CD4-positive, alpha-beta T cell treated with Interleukin-15 for 1 hour (primary cell): ENCODE measurements around the gene VSIG8.

Source experiments
- DNase-seq: peaks from one replicate; pipeline ENCODE4 v3.0.0-alpha.2; 2020

VSIG8 gene

DNA sequence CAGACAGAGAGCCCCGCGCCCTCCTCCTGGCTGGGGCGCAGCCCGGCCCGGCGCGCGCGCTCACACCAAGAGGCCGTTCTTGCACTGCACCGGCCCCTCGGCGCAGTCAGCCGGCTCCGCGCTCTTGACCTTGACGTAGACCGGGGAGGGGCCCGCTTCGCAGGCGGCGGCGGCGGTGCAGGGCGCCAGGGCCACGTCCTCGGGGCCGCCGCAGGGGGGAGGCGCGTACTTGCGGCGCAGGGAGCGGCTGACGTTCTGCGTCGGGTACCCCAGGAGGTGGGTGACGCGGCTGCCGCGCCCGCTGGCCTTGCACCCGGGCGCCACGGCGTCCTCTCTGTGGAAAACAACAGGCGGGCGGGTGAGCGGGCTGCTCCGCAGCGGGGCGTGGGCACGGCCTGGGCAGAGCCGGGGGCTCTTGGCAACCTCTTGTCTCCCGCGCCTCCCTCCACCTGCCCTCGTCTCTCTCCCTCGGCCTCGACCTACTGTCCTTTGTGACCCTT, 7.7 kb downstream of the VSIG8 start:
- DNase-seq, result peak; percentile 79

DNA sequence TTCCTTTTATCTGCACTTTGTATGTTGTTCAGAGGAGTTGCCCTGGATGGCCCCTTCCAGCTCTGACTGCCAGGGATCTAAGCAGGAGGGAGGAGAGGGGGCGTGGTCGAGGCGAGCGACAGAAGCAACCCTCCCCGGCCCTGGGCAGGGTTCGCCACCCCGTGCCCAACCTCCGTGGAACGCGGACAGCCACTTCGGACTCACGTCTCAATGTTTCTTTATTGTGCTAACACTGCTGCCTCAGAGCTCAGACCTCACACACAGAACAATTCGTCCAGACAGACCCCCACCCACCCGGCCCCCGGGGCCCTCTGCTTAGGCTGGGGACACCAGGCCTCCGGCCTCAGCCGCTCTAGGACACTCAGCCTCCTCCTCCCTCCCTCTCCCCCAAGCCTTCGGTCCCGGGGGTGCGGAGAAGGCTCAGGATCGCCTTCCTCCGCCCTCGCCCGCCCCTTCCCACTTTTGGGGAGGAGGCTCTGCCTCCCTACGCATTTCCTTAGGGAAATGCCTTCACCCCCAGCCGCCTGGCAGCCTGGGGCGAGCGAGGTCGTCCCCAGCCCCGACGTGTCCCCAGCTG, 8.3 kb downstream of the VSIG8 start:
- no peak for DNase-seq

DNA sequence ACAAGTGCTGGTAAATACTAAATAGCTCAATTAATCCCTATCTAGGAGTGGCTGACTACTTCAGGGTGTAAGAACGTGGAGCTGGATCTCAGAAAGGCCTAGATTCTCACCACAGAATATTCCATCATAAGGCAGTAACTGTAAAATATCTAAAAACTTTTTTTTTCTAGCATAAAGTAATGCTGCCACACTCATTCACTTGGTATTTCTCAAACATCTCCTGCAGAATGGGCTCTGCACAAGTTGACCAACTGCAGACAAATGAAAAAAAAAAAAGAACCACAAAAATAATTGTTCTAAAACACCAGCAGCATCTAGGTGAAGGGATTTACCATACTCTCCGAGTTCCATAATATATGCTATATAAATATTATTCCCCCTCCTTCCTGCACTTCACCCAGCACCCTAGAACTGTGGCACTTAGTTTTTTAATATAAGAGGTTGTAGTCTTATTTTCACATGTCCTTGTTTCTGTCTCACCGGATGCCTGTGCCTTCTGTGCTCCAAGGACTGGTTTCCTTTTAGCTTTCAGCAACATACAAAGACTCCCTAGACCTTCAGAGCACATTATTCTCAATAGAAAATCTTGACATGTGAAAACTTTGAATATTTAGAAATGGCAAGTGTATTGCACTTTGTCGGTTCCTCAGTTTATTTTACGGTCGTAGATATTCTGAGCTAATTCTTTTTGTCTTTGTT, 8.9 kb downstream of the VSIG8 start:
- no peak for DNase-seq

DNA sequence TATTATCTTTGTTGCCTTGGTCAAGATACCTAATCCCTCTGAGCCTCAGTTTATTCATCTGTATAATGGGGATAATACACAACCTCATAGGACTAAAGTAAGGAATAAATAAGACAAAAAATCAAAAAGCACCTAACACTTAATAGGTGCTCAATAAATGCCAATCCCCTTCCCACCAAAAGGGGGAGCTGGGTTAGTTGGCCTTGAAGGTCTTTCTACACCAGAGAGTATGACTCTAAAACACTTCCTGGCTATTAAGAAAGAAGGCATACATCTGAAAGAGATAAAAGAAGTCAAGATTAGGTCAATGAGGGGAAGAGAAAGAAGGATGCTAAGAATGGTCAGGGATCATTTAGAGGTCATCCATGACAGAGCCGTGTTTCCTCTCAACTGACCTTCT, 11.1 kb downstream of the VSIG8 start:
- DNase-seq, result no peak

DNA sequence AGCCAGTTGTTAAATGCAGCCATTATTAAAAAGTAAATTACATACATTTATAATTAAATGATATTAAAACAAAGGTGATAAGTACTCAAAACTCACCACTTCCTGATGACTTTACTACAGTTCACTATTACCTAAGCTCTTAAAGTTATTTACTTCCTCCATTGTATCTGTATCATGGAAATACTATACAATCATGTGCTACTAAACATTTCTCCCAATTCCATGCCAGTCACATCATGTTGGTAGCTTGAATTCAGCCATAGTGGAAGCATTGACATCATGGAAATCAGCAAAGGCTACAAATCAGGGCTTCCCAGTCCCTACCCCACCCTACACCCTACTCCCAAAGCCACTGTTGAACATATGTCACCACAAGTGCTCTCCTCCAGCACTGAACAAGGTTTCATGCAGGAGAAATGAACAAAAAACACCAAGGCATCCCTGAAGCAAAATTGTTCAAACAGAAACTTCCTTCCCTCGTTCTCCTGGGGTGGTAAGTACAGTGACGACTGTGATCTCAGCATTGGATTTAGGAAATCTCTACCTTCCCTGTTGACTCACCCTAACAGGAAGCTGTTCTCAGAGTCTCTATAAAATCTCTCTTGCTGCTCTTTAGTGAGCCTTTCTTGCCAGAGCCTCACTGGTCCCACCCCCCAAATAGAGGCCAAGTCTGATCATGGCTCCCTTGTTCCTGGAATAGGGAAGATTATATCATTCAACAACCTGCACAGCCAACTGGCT, 12.7 kb downstream of the VSIG8 start:
- DNase-seq, result no peak

DNA sequence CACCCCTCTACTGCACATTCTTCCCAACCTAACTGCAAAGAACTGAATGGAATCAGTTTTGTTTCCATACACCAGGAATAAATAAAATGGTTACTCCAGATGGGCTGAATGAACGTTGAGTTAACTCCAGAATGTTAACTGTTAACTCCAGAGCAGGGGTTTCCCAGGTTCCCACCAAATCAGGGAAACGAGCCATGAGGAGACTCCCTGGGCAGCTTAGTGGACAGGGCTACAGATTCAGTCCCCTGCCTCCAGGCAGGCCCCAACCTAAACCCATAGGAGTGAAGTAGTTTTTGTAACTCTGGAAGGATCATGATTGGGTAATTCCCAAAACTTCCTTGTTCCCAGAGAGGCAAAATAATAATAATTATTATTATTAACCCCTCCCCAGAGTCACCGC, 14.1 kb downstream of the VSIG8 start:
- no peak for DNase-seq

DNA sequence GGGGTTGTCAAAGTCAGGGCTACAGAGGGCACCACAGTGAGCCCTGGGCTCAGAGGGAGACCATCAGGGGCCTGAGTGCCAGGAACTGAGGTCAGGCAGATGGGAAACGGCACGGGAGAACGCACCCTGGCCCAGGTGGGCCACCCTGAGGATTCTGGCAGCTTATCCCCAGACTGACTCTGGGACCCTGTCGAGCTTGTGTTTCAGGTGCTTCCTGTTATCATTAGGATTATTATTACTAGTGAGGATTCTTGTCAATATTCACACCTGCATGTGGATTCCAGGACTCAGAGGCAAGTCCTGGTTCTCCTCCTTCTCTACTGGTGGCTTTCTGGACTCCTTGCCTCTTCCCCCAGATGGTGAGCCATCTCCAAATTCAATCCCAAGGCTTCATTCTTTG, 15.2 kb downstream of the VSIG8 start:
- no peak for DNase-seq

DNA sequence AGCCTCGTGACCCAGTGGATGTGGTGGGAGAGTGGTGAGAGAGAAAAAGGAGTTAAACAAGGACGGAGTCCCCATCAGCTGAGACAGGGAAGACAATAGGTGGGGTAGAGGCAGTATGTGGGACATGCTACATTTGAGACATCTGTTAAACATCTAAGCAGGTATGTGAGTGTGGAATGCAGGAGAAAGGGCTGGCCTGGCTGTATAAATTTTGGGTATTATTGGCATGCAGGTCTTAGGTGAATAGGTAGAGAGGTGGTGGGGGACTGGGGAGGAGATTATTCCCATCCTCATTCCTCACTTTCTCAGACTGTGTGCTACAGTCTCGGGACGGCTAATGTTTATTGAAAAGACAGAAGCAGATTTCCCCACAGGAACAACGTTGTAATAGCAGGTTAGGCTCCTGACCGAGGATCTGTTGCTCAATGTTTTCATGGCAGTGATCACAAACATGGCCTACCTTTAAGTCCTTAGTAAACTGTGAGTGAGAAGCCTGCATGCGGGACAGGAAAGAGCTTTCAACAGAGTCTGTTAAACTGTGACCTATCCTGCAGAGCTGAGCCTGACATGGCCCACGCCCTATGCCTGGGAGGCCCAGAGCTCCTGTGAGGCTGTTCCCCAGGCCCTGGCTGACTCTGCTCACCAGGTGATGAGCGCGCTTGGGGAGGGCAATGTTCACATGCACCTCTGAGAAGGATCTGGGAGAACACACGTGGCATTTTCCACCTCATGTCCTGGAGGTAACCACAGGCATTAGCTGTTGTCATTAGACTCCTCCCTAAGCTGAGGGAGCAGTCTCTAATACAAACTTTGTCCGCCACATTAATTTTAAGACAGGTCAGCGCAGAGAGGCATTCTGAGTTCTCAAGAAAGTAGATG, 16.5 kb downstream of the VSIG8 start:
- DNase-seq, result no peak

DNA sequence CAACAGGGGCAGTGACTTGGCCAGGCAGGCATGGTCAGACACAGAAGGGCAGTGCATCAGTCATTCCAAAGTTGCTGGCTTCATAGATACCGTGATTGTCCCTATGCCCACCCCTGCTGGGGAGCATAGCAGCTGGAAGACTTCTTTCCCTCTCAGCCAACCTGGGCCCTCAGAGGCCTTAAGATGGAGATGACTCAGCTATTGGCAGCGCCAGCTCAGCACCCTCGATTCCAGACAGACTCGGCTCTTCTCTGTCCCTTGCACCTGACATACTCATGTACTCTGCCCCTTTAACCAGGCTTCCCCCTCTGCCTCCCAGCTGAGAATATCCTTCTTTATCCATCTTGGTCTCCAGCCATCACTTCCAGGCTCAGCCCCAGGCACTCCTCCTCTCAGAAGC, 19.0 kb downstream of the VSIG8 start:
- no peak for DNase-seq

DNA sequence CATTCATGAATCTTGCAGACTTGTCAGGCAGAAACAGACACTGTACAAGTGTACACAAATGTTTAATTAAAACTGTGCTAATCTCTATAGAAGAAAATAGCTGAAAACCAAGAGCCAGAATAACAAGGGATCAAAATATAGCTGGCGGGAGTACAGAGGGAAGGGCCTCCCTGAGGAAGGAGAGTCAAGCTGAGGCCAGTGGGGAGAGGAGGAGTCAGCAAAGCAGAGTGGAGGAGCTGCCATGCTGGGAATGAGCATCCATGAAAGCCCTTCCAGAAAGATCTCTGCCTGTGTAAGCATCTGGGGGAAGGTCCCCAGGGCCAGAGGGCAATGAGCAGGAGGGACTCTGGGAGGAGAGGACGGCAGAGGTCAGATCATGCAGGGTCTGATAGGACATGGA, 20.7 kb downstream of the VSIG8 start:
- DNase-seq, result no peak

DNA sequence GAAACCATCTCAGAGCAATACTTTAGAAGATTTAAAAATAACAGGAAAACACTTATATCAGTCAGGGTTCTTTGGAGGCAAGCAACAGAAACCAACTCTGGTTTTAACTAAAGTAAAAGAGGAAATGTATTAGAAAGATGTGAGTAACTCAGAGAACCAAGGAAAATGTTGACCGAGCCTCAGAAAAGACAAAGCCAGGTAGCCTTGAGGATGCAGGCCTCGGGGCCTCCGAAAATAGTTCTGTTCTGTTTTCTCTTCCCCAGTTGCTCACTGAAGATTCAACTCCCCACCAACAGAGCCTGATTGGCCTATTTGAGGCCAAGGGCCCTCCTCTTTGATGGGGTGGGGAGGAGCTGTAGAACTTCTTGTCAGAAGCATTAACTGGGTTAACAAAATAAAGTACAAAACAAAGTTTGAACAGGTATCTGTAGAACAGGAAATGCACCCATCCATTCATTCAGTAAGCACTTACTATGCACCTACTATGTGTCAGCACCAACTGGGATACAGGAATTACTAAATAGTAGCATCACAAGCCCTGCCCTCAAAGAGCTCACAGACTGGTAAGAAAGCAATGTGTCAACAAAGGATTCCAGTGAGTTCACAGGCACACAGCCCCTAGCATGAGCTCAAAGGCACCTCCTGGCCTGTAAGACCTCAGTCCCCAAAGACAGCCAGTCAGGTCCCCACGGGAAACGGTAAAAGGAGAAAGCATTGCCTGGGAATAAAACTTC, 23.2 kb downstream of the VSIG8 start:
- no peak for DNase-seq

DNA sequence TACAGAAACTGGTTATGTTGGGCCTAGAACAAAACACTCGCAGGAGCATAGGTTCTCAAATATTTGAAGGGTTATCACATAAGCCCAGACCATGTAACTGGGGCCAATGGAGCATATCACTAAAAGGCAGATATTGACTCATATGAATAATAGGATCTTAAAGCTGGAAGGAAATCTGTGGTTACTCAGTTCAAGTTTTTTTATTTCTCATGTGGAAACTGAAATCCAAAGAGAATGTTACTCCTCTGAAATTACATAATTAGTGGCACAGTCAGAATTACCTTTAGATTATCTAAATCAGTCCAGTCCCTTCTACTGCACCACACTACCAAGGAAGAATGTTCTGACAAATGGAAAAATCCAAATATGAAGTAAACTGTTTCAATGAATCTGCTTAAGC, 23.7 kb downstream of the VSIG8 start:
- DNase-seq, result no peak

DNA sequence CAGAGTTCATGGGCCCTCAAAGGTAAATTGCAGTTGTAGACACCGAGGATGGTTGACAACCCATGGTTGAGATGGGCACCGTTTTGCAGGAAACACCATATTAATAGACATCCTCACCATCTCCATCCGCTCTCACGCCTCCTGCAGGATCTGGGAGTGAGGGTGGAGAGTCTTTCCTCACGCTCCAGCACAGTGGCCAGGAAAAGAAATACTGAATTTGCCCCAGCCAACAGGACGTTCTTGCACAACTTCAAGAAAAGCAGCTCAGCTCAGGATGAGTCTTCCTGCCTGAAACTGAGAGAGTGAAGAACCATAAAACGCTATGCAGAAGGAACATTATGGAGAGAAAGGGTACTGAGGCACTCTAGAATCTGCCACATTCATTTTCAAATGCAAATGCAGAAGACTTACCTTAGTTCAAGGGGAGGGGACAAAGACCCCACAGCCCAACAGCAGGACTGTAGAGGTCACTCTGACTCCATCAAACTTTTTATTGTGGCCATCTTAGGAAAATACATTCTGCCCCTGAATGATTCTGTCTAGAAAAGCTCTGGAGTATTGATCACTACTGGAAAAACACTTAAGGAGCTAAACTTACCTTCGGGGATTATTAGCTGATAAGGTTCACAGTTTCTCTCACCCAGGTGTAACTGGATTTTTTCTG, 26.5 kb downstream of the VSIG8 start:
- no peak for DNase-seq

DNA sequence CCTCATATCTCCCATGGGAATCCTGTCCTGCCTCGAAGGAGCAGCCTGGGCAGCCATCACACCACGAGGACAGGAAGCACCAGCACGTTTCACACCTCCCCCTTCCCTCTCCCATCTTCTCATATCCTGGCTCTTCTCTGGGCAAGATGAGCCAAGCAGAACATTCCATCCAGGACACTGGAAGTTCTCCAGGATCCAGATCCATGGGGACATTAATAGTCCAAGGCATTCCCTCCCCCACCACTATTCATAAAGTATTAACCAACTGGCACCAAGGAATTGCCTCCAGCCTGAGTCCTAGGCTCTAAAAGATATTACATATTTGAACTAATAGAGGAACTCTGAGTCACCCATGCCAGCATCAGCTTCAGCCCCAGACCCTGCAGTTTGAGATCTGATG, 27.1 kb downstream of the VSIG8 start:
- no peak for DNase-seq

DNA sequence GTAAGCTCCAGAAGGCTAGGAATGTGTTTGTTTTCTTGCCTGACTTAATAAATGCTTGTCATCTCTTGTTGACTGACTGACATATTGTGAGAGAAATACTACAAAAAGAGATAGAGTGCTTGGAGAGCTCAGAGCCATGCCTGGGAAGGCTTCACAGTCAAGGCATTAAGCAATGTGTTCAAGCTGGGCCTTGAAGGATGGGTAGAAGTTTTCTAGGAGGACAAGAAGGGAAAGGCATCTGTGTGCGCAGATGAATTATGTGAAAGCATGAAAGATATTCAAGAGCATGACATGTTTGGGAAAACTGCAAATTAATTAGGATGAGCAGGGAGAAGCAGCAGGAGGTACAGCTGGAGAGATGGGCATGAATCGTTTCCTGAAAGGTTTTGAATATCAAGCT, 30.1 kb downstream of the VSIG8 start:
- no peak for DNase-seq

DNA sequence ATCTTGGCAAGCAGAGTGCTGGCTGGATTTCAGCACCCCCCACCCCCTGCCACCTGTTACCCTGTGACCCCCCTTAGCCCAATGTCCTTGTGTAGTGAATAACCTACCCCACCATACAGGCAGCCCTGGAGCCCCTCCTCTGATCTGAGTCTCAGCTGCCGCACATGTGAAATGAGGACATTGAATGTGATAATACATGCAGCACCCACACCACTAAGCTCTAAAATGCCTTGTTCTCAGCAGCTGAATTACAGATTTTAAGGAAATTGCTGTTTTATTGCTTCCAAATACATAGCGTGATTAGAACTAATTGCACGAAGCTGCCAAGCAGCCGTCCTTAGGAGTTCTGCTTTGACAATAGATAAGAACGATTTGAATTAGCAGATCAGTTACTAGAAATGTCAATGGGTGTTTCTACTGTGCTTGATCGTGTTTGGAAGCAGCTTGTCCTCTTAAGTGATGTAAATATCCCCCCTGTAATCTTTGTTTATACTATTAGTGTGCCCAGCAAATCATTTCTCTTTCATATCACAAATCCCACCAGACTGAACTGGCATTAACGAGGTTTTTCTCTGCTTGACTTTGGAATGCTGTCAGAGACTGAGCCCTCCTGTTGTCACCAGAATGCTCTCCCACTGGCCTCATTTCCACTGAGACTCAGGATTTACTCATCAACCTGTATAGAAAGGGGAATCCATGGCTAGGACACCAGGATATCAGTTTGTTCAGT, 30.9 kb downstream of the VSIG8 start:
- DNase-seq, result no peak

DNA sequence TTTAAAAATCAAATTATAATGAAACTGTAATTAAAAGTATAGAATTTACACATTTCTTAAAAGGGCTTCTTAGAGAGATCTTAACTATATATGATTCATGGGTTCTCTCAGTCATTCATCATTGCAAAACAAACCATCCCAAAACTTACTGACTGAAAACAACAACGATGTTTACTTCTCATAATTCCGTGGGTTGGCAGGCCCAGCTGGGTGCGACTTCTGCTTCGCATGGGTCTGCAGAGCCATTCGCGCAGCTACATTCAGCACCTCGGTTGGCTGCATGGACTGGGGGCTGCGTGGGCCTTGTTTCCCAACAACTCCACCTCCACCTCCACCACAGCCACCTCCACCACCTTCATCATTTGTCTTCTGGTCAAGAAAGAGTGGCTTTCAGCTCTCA, 31.7 kb downstream of the VSIG8 start:
- DNase-seq, result no peak

DNA sequence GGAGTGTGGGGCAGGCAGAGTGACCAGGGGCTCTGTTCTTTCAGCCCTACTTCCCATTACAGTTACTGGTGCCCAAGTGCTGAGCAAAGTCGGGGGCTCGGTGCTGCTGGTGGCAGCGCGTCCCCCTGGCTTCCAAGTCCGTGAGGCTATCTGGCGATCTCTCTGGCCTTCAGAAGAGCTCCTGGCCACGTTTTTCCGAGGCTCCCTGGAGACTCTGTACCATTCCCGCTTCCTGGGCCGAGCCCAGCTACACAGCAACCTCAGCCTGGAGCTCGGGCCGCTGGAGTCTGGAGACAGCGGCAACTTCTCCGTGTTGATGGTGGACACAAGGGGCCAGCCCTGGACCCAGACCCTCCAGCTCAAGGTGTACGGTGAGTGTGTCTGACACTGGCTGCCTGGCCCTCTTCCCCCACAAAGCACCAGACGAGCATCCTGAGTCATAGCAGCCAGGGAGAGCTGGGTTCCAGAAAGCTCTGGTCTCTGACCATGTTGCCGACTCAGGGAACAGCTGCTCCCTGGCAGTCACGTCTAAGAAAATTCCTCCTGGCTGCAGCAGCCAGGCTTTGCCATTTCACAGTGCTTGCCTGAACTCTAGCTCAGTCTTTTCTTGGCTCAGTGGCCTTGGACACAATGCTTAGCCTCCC, 32.5 kb downstream of the VSIG8 start:
- DNase-seq, result no peak

DNA sequence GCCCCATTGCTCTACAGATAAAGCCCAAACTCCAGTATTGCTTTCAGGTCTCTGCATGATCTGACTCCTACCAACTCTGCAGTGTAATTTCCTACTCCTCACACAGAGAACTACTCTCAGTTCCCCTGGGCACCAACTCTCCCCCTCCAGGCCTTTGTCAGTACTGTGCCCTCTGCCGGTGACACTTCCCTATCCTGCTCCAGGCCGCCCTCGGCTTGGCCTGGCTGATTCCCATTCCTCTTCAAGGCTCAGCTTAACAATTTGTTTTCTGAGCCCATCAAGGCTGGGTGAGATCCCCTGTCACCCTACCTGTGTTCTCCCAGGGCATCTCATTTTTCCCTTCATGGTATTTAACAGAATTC, 33.2 kb downstream of the VSIG8 start:
- peak; percentile 45 for DNase-seq

DNA sequence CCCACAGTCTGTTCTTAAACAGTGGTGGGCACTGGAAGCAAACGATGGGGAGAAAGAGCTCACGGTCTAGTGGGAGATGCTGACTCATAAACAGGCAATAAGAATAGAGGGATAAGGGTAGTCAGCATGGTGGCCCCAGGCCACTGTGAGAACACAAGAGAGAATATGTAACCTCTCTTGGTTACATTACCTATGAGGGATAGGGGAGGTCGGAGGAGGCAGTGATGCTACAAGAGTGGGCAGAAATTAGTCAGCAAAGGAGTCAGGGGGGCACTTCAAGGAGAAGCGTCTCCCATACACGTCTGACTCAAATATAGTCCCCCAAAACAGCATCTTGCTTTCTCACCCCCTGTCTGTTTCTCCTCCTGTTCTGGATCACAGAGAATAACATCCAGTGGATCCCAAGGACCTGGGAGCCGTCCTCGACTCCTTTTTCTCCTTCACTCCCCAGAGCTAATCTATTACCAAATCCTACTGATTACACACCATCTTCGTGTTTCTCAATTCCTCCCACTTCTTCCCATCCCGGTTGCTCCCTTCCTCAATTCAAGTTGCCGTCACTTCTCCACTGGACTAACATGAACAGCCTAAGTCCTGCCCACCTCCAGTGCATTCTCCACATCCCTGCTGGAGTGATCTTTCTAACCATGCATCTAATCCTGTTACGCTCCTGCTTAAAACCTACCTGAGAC, 33.7 kb downstream of the VSIG8 start:
- no peak for DNase-seq
